ENCODE results near the gene RGS6.

- no peak for TF ChIP-seq POLR2A (IDR thresholded peaks at IDR 0.05; ENCODE audit: low read depth, low read length)
- TF ChIP-seq POLR2AphosphoS5 (IDR thresholded peaks at IDR 0.05; ENCODE audit: low read depth, low read length): no peak
Measured at GRCh38 chr14:72558721-72559120, 626.5 kb downstream of the RGS6 start.
